IgD-negative memory B cell (primary cell): ENCODE measurements around the gene PRPF6. TPM values are rescaled to one million over a fixed set of nuclear protein-coding genes. Genes with fewer than 3 reads are reported as not detected.

Source experiments
- H3K27ac Mint-ChIP-seq, 3 donors: one replicate each; pipeline ENCODE4 v1.8.0; 2020 to 2022; ENCODE audit warnings: mild to moderate bottlenecking in 3 of 3, mixed read lengths in 3 of 3, moderate library complexity in 1 of 3
- H3K27me3 Mint-ChIP-seq: one replicate; pipeline ENCODE4 v1.8.0; 2021; ENCODE audit warnings: mixed read lengths
- H3K36me3 Mint-ChIP-seq: one replicate; pipeline ENCODE4 v1.8.0; 2020; ENCODE audit warnings: mild to moderate bottlenecking, mixed read lengths
- H3K4me1 Mint-ChIP-seq, 3 donors: one replicate each; pipeline ENCODE4 v1.8.0; 2020 to 2022; ENCODE audit warnings: mixed read lengths in 3 of 3, mild to moderate bottlenecking in 1 of 3
- H3K4me3 Mint-ChIP-seq, 4 donors: one replicate each; pipeline ENCODE4 v1.8.0; 2020 to 2022; ENCODE audit warnings: mild to moderate bottlenecking in 4 of 4, mixed read lengths in 4 of 4, moderate library complexity in 3 of 4
- H3K9me3 Mint-ChIP-seq, 3 donors: one replicate each; pipeline ENCODE4 v1.8.0; 2020 to 2021; ENCODE audit warnings: mixed read lengths in 3 of 3, mild to moderate bottlenecking in 1 of 3
- polyA plus RNA-seq: library from polyadenylated mRNA; unstranded; fragments of 300-500 nt; fragmentation: Illumina TruSeq; gene quantifications from one replicate; pipeline ENCODE4 v1.2.3, GENCODE V29; 2021

The PRPF6 gene
- polyA plus RNA-seq, 1 donor from 2014 or later = 106 TPM

- Mint-ChIP-seq H3K4me1 (peaks cover 14 to 17% (median 14%) of the 10 kb centered on the region in 3 donors), H3K27ac (peak overlapping the region; percentile 62 to 98 (median 83)), H3K36me3 (peaks cover 4% of the 10 kb centered on the region), H3K9me3 (no peaks in the 10 kb centered on the region), H3K4me3 (peak overlapping the region; percentile 30 to 92 (median 76)), H3K27me3 (peaks cover 3% of the 10 kb centered on the region)
Observed at GRCh38 chr20:64082126-64082731, 101.3 kb downstream of the PRPF6 start.

Other genes with a start within 250 kb of the PRPF6 start
- 81.2 TPM for gene LIME1, start 244.5 kb upstream of the PRPF6 start, polyA plus RNA-seq
- 2.0 TPM for gene SLC2A4RG, start 241.4 kb upstream of the PRPF6 start, polyA plus RNA-seq
- 0.04 TPM for gene ZBTB46, start 149.9 kb upstream of the PRPF6 start, polyA plus RNA-seq
- 0.19 TPM for gene ABHD16B, start 119.6 kb upstream of the PRPF6 start, polyA plus RNA-seq
- gene TPD52L2, start 115.9 kb upstream of the PRPF6 start, polyA plus RNA-seq = 80.4 TPM
- gene DNAJC5, start 86.0 kb upstream of the PRPF6 start, polyA plus RNA-seq = 5.2 TPM
- gene UCKL1, start 24.7 kb upstream of the PRPF6 start, polyA plus RNA-seq = 67.9 TPM
- 0.30 TPM for gene ZNF512B, start 11.2 kb upstream of the PRPF6 start, polyA plus RNA-seq
- 9.5 TPM for gene SAMD10, start 1.5 kb upstream of the PRPF6 start, polyA plus RNA-seq
- gene C20orf204, start 55.0 kb downstream of the PRPF6 start, polyA plus RNA-seq = not detected
- gene SOX18, start 68.5 kb downstream of the PRPF6 start, polyA plus RNA-seq = not detected
- gene TCEA2, start 82.1 kb downstream of the PRPF6 start, polyA plus RNA-seq = 41.3 TPM
- gene RGS19, start 98.4 kb downstream of the PRPF6 start, polyA plus RNA-seq = 202 TPM
- gene OPRL1, start 99.0 kb downstream of the PRPF6 start, polyA plus RNA-seq = 3.7 TPM
- gene LKAAEAR1, start 103.3 kb downstream of the PRPF6 start, polyA plus RNA-seq = 0.83 TPM
- gene NPBWR2, start 126.4 kb downstream of the PRPF6 start, polyA plus RNA-seq = not detected
- not detected for gene MYT1, start 183.3 kb downstream of the PRPF6 start, polyA plus RNA-seq